H9 (cell line): ENCODE measurements around the gene CTCFL. TPM values are rescaled to one million over a fixed set of nuclear protein-coding genes. Genes with fewer than 3 reads are reported as not detected.
A peak's percentile ranks its signal among the peaks of the same experiment; 100 is the strongest.

Experiments
- DNase-seq: peaks from one replicate; pipeline ENCODE4 v3.0.0-alpha.2; 2017
- H2AFZ ChIP-seq: one replicate; pipeline ENCODE4 v1.6.1; 2013; ENCODE audit warnings: mild to moderate bottlenecking, low read length, control low read depth, moderate library complexity
- H2AK5ac ChIP-seq: 2 replicates; pipeline ENCODE4 v1.6.1; 2013; ENCODE audit warnings: low read length, control low read depth, mixed read lengths; ENCODE audit not compliant: insufficient read length
- H2BK120ac ChIP-seq: one replicate; pipeline ENCODE4 v1.6.1; 2013; ENCODE audit warnings: low read depth, mild to moderate bottlenecking, low read length, control low read depth, inconsistent platforms; ENCODE audit not compliant: poor library complexity, severe bottlenecking
- H2BK12ac ChIP-seq: 2 replicates; pipeline ENCODE4 v1.6.1; 2013; ENCODE audit warnings: low read length, control low read depth, mixed read lengths, low read depth; ENCODE audit not compliant: insufficient read length
- H2BK15ac ChIP-seq: 2 replicates; pipeline ENCODE4 v1.6.1; 2013; ENCODE audit warnings: low read depth, low read length, control low read depth
- H2BK20ac ChIP-seq: one replicate; pipeline ENCODE4 v1.6.1; 2013; ENCODE audit warnings: low read depth, mild to moderate bottlenecking, low read length, control low read depth, inconsistent platforms; ENCODE audit not compliant: poor library complexity, severe bottlenecking
- H2BK5ac ChIP-seq: 2 replicates; pipeline ENCODE4 v1.6.1; 2013; ENCODE audit warnings: low read length, control low read depth, mixed read lengths; ENCODE audit not compliant: insufficient read length
- H3K14ac ChIP-seq: 2 replicates; pipeline ENCODE4 v1.6.1; 2013; ENCODE audit warnings: low read length, control low read depth; ENCODE audit not compliant: insufficient read depth
- H3K18ac ChIP-seq: 2 replicates; pipeline ENCODE4 v1.6.1; 2013; ENCODE audit warnings: low read depth, mild to moderate bottlenecking, mixed read lengths, low read length, control low read depth; ENCODE audit not compliant: insufficient read length
- H3K23ac ChIP-seq: 2 replicates; pipeline ENCODE4 v1.6.1; 2013; ENCODE audit warnings: low read length, control low read depth, mixed read lengths, low read depth; ENCODE audit not compliant: insufficient read length
- H3K23me2 ChIP-seq: 2 replicates; pipeline ENCODE4 v1.6.1; 2013; ENCODE audit warnings: low read depth, mild to moderate bottlenecking, mixed read lengths, low read length, control low read depth; ENCODE audit not compliant: insufficient read length, poor library complexity, severe bottlenecking
- H3K27ac ChIP-seq: 2 replicates; pipeline ENCODE4 v1.5.1; 2013; ENCODE audit warnings: low read length, control low read depth, mixed read lengths, low read depth; ENCODE audit not compliant: insufficient read length
- H3K27me3 ChIP-seq: 2 replicates; pipeline ENCODE4 v1.6.1; 2013; ENCODE audit warnings: low read length, control low read depth, inconsistent platforms; ENCODE audit not compliant: insufficient read depth
- H3K4ac ChIP-seq: 2 replicates; pipeline ENCODE4 v1.6.1; 2013; ENCODE audit warnings: low read depth, mild to moderate bottlenecking, control low read depth, inconsistent platforms, low read length, moderate library complexity
- H3K4me1 ChIP-seq: 2 replicates; pipeline ENCODE4 v1.6.1; 2013; ENCODE audit warnings: low read length, control low read depth, inconsistent platforms; ENCODE audit not compliant: insufficient read depth
- H3K4me2 ChIP-seq: 2 replicates; pipeline ENCODE4 v1.6.1; 2013; ENCODE audit warnings: low read length, control low read depth, mixed read lengths; ENCODE audit not compliant: insufficient read length, insufficient read depth
- H3K56ac ChIP-seq: 2 replicates; pipeline ENCODE4 v1.6.1; 2013; ENCODE audit warnings: low read depth, mild to moderate bottlenecking, mixed read lengths, low read length, control low read depth; ENCODE audit not compliant: insufficient read length
- H3K79me1 ChIP-seq: 2 replicates; pipeline ENCODE4 v1.6.1; 2013; ENCODE audit warnings: low read depth, mild to moderate bottlenecking, moderate library complexity, low read length, control low read depth, inconsistent platforms; ENCODE audit not compliant: insufficient read depth, poor library complexity, severe bottlenecking
- H3K79me2 ChIP-seq: 2 replicates; pipeline ENCODE4 v1.6.1; 2013; ENCODE audit warnings: low read length, control low read depth, inconsistent platforms; ENCODE audit not compliant: insufficient read depth
- H3K9ac ChIP-seq: 2 replicates; pipeline ENCODE4 v1.6.1; 2013; ENCODE audit warnings: low read length, control low read depth, mixed read lengths; ENCODE audit not compliant: insufficient read length; ENCODE audit errors: extremely low read depth
- H3K9me3 ChIP-seq: one replicate; pipeline ENCODE4 v1.6.1; 2013; ENCODE audit warnings: low read depth, low read length, inconsistent platforms; ENCODE audit not compliant: control insufficient read depth
- H3T11ph ChIP-seq: one replicate; pipeline ENCODE4 v1.6.1; 2013; ENCODE audit warnings: mild to moderate bottlenecking, low read length, control low read depth, inconsistent platforms
- H4K20me1 ChIP-seq: one replicate; pipeline ENCODE4 v1.6.1; 2013; ENCODE audit not compliant: control insufficient read depth, insufficient read length, insufficient read depth
- H4K5ac ChIP-seq: 2 replicates; pipeline ENCODE4 v1.6.1; 2013; ENCODE audit warnings: low read depth, mild to moderate bottlenecking, mixed read lengths, low read length, control low read depth; ENCODE audit not compliant: insufficient read length
- H4K8ac ChIP-seq: replicated peaks from 2 replicates; pipeline ENCODE4 v1.6.1; 2013; ENCODE audit warnings: low read length, control low read depth, mixed read lengths, low read depth; ENCODE audit not compliant: insufficient read length
- H4K91ac ChIP-seq: 2 replicates; pipeline ENCODE4 v1.6.1; 2013; ENCODE audit warnings: low read depth, mild to moderate bottlenecking, moderate library complexity, mixed read lengths, low read length, control low read depth; ENCODE audit not compliant: insufficient read length
- H3K27ac Mint-ChIP-seq, 3 experiments: 2 replicates in 2 of 3; 3 replicates in 1 of 3; pipeline ENCODE4 v1.8.0; 2020 to 2021; ENCODE audit warnings: mixed read lengths in 3 of 3, mild to moderate bottlenecking in 1 of 3, moderate library complexity in 1 of 3
- H3K27me3 Mint-ChIP-seq: 2 replicates; pipeline ENCODE4 v1.8.0; 2021; ENCODE audit warnings: low read depth, mild to moderate bottlenecking, moderate library complexity, mixed read lengths
- H3K36me3 Mint-ChIP-seq, 3 experiments: 2 replicates in 2 of 3; 3 replicates in 1 of 3; pipeline ENCODE4 v1.8.0; 2020 to 2021; ENCODE audit warnings: low read depth in 3 of 3, mixed read lengths in 3 of 3; ENCODE audit not compliant: insufficient read depth in 1 of 3
- H3K4me1 Mint-ChIP-seq, 2 experiments: 2 replicates each; pipeline ENCODE4 v1.8.0; 2020; ENCODE audit warnings: mixed read lengths in 2 of 2
- H3K4me3 Mint-ChIP-seq, 2 experiments: 2 replicates in 1 of 2; 3 replicates in 1 of 2; pipeline ENCODE4 v1.8.0; 2020 to 2021; ENCODE audit warnings: mild to moderate bottlenecking in 2 of 2, mixed read lengths in 2 of 2, moderate library complexity in 1 of 2
- H3K9me3 Mint-ChIP-seq, 2 experiments: 2 replicates in 1 of 2; 3 replicates in 1 of 2; pipeline ENCODE4 v1.8.0; 2020; ENCODE audit warnings: mild to moderate bottlenecking in 2 of 2, mixed read lengths in 2 of 2, moderate library complexity in 1 of 2
- WGBS: extraction: QIAGEN DNeasy Blood & Tissue Kit; methylation state at CpG from one replicate; pipeline ENCODE4 v1.1.7; 2013; ENCODE audit warnings: missing lambda C conversion rate, low lambda C conversion rate, mixed read lengths; ENCODE audit not compliant: insufficient read length; ENCODE audit errors: extremely low coverage; 5-methylcytosine and 5-hydroxymethylcytosine counted together
- total RNA-seq: library from RNA; stranded (reverse); gene quantifications from 2 replicates; pipeline ENCODE4 v1.2.1, GENCODE V29; 2021
- TF ChIP-seq, protein P1 (sequence below): fragments of 200-600 bp; sonication (generic); conservative IDR thresholded peaks from 3 replicates; pipeline ENCODE4 v1.8.0; 2021; ENCODE audit warnings: antibody characterized with exemption, mild to moderate bottlenecking

The CTCFL gene
- total RNA-seq, 1 experiment from 2014 or later = 0.90 TPM

DNA sequence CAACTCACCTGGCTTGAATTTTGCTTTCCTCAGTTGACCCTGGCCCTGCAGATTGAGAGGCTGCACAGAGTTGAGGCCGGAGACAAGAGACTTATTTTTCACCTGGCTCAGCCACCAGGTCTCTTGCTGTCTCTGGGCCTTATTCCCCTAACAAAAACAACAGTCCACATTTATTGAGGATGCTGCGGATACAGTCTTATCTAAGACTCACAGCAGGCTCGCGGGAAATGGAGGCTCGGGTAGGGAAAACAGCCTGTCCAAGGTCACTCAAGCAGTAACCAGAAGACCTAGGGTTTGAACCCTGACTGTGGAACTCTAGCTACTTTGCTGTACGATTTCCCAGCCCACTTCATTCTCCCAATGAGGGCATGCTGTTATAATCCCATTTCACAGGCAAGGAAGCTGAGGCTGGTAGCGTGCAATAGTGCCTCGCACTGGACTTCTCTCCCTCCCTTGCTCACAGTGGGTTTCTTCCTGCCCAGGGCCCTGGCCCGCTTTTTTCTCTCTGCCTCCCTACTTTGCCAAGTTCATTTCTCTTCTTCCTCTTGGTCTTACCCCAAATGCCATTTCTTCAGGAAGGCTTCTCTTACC lies 76.1 kb downstream of the CTCFL start:
- H3K9ac ChIP-seq = no peak overlapping the region
- no peak for DNase-seq
- H2BK15ac ChIP-seq = no peak overlapping the region
- no peak overlapping the region for H2AFZ ChIP-seq
- H3K18ac ChIP-seq = no peak overlapping the region
- H2BK5ac ChIP-seq = no peak overlapping the region
- no peak overlapping the region for H3T11ph ChIP-seq
- H4K20me1 ChIP-seq = no peaks in the 10 kb centered on the region
- TF ChIP-seq, protein P1, sequence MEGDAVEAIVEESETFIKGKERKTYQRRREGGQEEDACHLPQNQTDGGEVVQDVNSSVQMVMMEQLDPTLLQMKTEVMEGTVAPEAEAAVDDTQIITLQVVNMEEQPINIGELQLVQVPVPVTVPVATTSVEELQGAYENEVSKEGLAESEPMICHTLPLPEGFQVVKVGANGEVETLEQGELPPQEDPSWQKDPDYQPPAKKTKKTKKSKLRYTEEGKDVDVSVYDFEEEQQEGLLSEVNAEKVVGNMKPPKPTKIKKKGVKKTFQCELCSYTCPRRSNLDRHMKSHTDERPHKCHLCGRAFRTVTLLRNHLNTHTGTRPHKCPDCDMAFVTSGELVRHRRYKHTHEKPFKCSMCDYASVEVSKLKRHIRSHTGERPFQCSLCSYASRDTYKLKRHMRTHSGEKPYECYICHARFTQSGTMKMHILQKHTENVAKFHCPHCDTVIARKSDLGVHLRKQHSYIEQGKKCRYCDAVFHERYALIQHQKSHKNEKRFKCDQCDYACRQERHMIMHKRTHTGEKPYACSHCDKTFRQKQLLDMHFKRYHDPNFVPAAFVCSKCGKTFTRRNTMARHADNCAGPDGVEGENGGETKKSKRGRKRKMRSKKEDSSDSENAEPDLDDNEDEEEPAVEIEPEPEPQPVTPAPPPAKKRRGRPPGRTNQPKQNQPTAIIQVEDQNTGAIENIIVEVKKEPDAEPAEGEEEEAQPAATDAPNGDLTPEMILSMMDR = no peak
- H3K23ac ChIP-seq = no peak overlapping the region
- no CpG with 5 or more reads among the region's 9 CpGs for WGBS
- no peak overlapping the region for H4K91ac ChIP-seq
- peaks cover 3% of the 10 kb centered on the region; the same call in 1 of the 2 replicates for H3K27me3 ChIP-seq
- H4K5ac ChIP-seq = no peak overlapping the region
- H3K4me3 Mint-ChIP-seq = no peak overlapping the region
- H3K14ac ChIP-seq = no peak overlapping the region
- no peaks in the 10 kb centered on the region for H3K4me1 ChIP-seq
- no peaks in the 10 kb centered on the region for H3K79me1 ChIP-seq
- H3K23me2 ChIP-seq = no peaks in the 10 kb centered on the region
- H3K36me3 Mint-ChIP-seq = no peaks in the 10 kb centered on the region
- H2BK20ac ChIP-seq = no peak overlapping the region
- H3K4ac ChIP-seq = no peak overlapping the region
- peaks cover 2 to 14% of the 10 kb centered on the region in 2 experiments; a peak in 2 of 4 replicates for H3K4me1 Mint-ChIP-seq
- peaks cover 0 to 2% of the 10 kb centered on the region in 2 experiments; a peak in 2 of 5 replicates for H3K9me3 Mint-ChIP-seq
- no peaks in the 10 kb centered on the region for H3K79me2 ChIP-seq
- peaks cover 11% of the 10 kb centered on the region for H3K27me3 Mint-ChIP-seq
- no peak overlapping the region for H2BK120ac ChIP-seq
- H4K8ac ChIP-seq = no peak overlapping the region
- no peak overlapping the region for H3K27ac ChIP-seq
- no peaks in the 10 kb centered on the region for H3K9me3 ChIP-seq
- H2BK12ac ChIP-seq = no peak overlapping the region
- no peak overlapping the region for H3K4me2 ChIP-seq
- no peak overlapping the region for H3K56ac ChIP-seq
- peak overlapping the region in 1 of 3 experiments; percentile 48; a peak in 1 of 7 replicates for H3K27ac Mint-ChIP-seq
- no peak overlapping the region for H2AK5ac ChIP-seq

Other genes starting within 250 kb of the CTCFL start
- gene SPO11, start 195.3 kb downstream of the CTCFL start, total RNA-seq = not detected in 2 replicates
- gene RAE1, start 173.9 kb downstream of the CTCFL start, total RNA-seq = 53.1 and 54.8 TPM in 2 replicates
- 66.8 and 67.9 TPM in 2 replicates for gene RBM38, start 133.7 kb downstream of the CTCFL start, total RNA-seq
- gene PCK1, start 36.0 kb upstream of the CTCFL start, total RNA-seq = not detected in 2 replicates
- not detected in 2 replicates for gene ZBP1, start 95.3 kb upstream of the CTCFL start, total RNA-seq
- 34.6 and 35.7 TPM in 2 replicates for gene PMEPA1, start 184.9 kb upstream of the CTCFL start, total RNA-seq